ENCODE data around the gene THRA.

DNA sequence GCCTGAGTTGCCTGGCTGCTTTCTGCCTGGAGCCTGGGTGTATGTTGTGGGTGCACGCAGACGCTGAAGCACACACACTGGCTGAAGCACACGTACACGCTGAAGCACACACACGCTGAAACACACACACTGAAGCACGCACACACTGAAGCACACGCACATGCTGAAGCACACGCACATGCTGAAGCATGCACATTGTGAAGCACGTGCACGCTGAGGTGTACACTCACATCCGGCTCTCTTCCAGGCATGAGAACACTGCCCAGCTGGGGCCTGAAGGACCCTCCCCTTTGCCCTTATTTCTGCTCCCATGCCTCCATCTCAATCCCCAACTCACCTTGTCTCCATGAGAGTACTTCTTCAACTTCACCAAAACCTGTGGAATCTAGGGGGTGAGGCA, 31.1 kb upstream of the THRA start:
- TF ChIP-seq EZH2phosphoT487 (IDR thresholded peaks at IDR 0.05; ENCODE audit: borderline replicate concordance, low read depth), result no peak
- TF ChIP-seq, protein P1, sequence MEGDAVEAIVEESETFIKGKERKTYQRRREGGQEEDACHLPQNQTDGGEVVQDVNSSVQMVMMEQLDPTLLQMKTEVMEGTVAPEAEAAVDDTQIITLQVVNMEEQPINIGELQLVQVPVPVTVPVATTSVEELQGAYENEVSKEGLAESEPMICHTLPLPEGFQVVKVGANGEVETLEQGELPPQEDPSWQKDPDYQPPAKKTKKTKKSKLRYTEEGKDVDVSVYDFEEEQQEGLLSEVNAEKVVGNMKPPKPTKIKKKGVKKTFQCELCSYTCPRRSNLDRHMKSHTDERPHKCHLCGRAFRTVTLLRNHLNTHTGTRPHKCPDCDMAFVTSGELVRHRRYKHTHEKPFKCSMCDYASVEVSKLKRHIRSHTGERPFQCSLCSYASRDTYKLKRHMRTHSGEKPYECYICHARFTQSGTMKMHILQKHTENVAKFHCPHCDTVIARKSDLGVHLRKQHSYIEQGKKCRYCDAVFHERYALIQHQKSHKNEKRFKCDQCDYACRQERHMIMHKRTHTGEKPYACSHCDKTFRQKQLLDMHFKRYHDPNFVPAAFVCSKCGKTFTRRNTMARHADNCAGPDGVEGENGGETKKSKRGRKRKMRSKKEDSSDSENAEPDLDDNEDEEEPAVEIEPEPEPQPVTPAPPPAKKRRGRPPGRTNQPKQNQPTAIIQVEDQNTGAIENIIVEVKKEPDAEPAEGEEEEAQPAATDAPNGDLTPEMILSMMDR (IDR thresholded peaks at IDR 0.05), result no peak
- TF ChIP-seq ELF1 (IDR thresholded peaks at IDR 0.05), result no peak
- no peak for TF ChIP-seq POLR2AphosphoS5 (IDR thresholded peaks at IDR 0.05; ENCODE audit: low read depth, low read length)
- TF ChIP-seq SIN3A (IDR thresholded peaks at IDR 0.05; ENCODE audit: borderline replicate concordance, low read depth, low read length), result no peak
- TF ChIP-seq, protein P2, sequence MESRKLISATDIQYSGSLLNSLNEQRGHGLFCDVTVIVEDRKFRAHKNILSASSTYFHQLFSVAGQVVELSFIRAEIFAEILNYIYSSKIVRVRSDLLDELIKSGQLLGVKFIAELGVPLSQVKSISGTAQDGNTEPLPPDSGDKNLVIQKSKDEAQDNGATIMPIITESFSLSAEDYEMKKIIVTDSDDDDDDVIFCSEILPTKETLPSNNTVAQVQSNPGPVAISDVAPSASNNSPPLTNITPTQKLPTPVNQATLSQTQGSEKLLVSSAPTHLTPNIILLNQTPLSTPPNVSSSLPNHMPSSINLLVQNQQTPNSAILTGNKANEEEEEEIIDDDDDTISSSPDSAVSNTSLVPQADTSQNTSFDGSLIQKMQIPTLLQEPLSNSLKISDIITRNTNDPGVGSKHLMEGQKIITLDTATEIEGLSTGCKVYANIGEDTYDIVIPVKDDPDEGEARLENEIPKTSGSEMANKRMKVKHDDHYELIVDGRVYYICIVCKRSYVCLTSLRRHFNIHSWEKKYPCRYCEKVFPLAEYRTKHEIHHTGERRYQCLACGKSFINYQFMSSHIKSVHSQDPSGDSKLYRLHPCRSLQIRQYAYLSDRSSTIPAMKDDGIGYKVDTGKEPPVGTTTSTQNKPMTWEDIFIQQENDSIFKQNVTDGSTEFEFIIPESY (IDR thresholded peaks at IDR 0.05; ENCODE audit: borderline replicate concordance, low read depth), result no peak
- no peak for TF ChIP-seq RCOR1 (IDR thresholded peaks at IDR 0.05; ENCODE audit: low read length)
- TF ChIP-seq RAD21 (IDR thresholded peaks at IDR 0.05; ENCODE audit: low read length), result no peak
- TF ChIP-seq MEF2A (IDR thresholded peaks at IDR 0.05; ENCODE audit: borderline replicate concordance, low read depth), result no peak
- TF ChIP-seq, protein P3, sequence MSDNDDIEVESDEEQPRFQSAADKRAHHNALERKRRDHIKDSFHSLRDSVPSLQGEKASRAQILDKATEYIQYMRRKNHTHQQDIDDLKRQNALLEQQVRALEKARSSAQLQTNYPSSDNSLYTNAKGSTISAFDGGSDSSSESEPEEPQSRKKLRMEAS (IDR thresholded peaks at IDR 0.05; ENCODE audit: low read depth), result no peak
- no peak for TF ChIP-seq YY1 (IDR thresholded peaks at IDR 0.05; ENCODE audit: low read depth)
- no peak for TF ChIP-seq FOXM1 (IDR thresholded peaks at IDR 0.05; ENCODE audit: low read depth)
- no peak for TF ChIP-seq TEAD4 (IDR thresholded peaks at IDR 0.05; ENCODE audit: borderline replicate concordance, insufficient read depth)
- TF ChIP-seq GABPA (IDR thresholded peaks at IDR 0.05; ENCODE audit: low read depth), result no peak

Measured in SK-N-SH (cell line).